Liver (tissue), 3 donors: ENCODE measurements around the gene OR1I1.

Experiments used
- EGR1 ChIP-seq, 2 donors: IDR thresholded peaks; 2 replicates each; pipeline ENCODE4 v1.6.1; 2016 to 2018; ENCODE audit warnings: antibody characterized with exemption in 2 of 2, low read depth in 2 of 2
- FOXA1 ChIP-seq: IDR thresholded peaks from 2 replicates; pipeline ENCODE4 v1.6.1; 2016; ENCODE audit warnings: antibody characterized with exemption
- GABPA ChIP-seq, 2 donors: IDR thresholded peaks in 1 of 2; conservative IDR thresholded peaks in 1 of 2; 2 replicates each; pipeline ENCODE4 v1.6.1; 2016; ENCODE audit warnings: antibody characterized with exemption in 2 of 2, mild to moderate bottlenecking in 1 of 2, moderate library complexity in 1 of 2
- JUND ChIP-seq, 2 donors: IDR thresholded peaks; 2 replicates each; pipeline ENCODE4 v1.6.1; 2016; ENCODE audit warnings: antibody characterized with exemption in 2 of 2
- RAD21 ChIP-seq, 2 donors: IDR thresholded peaks; 2 replicates each; pipeline ENCODE4 v1.6.1; 2016; ENCODE audit warnings: antibody characterized with exemption in 2 of 2, mild to moderate bottlenecking in 2 of 2
- RXRA ChIP-seq, 2 donors: IDR thresholded peaks; 2 replicates each; pipeline ENCODE4 v1.6.1; 2017 to 2018; ENCODE audit warnings: antibody characterized with exemption in 2 of 2, mild to moderate bottlenecking in 1 of 2
- TAF1 ChIP-seq: conservative IDR thresholded peaks from 2 replicates; pipeline ENCODE4 v1.6.1; 2016; ENCODE audit warnings: antibody characterized with exemption, mild to moderate bottlenecking
- YY1 ChIP-seq: IDR thresholded peaks from 2 replicates; pipeline ENCODE4 v1.6.1; 2016; ENCODE audit warnings: antibody characterized with exemption, mild to moderate bottlenecking
- TF ChIP-seq, protein P1 (sequence below): fragments of 150-350 bp; IDR thresholded peaks from 2 replicates; pipeline ENCODE4 v1.5.1; 2017; ENCODE audit warnings: improper control_type of control experiment, low read depth, low read length; ENCODE audit not compliant: missing input control
- TF ChIP-seq, protein P2 (sequence below): IDR thresholded peaks from 2 replicates; pipeline ENCODE4 v1.6.1; 2016; ENCODE audit warnings: antibody characterized with exemption
- TF ChIP-seq, protein P3 (sequence below): IDR thresholded peaks from 2 replicates; pipeline ENCODE4 v1.6.1; 2016; ENCODE audit warnings: antibody characterized with exemption, mild to moderate bottlenecking
- donor health status: healthy.
- donor health status: healthy.

DNA sequence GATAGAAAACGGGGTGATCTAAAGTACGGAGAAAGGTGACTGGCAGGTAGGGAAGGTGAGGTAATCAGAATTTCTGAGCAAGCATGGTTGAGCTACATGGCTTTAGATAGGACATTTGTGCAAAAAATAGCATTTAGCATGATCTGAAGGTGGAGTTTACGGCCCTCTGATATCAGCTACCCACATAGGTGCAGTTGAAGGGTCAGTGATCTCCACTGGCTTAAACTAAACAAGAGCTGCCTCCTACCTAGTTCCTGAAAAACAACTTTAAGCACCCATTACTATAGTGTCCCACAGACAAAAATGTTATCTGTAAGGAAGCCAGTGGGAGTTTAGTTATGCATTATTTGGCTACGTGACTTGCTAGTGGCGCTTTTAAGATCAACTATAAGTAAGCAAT, 33.9 kb upstream of the OR1I1 start:
- TF ChIP-seq, protein P1, sequence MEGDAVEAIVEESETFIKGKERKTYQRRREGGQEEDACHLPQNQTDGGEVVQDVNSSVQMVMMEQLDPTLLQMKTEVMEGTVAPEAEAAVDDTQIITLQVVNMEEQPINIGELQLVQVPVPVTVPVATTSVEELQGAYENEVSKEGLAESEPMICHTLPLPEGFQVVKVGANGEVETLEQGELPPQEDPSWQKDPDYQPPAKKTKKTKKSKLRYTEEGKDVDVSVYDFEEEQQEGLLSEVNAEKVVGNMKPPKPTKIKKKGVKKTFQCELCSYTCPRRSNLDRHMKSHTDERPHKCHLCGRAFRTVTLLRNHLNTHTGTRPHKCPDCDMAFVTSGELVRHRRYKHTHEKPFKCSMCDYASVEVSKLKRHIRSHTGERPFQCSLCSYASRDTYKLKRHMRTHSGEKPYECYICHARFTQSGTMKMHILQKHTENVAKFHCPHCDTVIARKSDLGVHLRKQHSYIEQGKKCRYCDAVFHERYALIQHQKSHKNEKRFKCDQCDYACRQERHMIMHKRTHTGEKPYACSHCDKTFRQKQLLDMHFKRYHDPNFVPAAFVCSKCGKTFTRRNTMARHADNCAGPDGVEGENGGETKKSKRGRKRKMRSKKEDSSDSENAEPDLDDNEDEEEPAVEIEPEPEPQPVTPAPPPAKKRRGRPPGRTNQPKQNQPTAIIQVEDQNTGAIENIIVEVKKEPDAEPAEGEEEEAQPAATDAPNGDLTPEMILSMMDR = no peak
- TF ChIP-seq GABPA (IDR thresholded peaks at IDR 0.05 in 1 of 2, conservative IDR thresholded peaks at IDR 0.05 in 1 of 2) (no peak), RXRA (IDR thresholded peaks at IDR 0.05) (no peak), EGR1 (IDR thresholded peaks at IDR 0.05; ENCODE audit: low read depth in 2 of 2) (no peak), RAD21 (IDR thresholded peaks at IDR 0.05) (no peak), TAF1 (no peak), JUND (IDR thresholded peaks at IDR 0.05) (no peak), FOXA1 (no peak), YY1 (no peak)
- TF ChIP-seq, protein P2, sequence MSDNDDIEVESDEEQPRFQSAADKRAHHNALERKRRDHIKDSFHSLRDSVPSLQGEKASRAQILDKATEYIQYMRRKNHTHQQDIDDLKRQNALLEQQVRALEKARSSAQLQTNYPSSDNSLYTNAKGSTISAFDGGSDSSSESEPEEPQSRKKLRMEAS = no peak
- TF ChIP-seq, protein P3, sequence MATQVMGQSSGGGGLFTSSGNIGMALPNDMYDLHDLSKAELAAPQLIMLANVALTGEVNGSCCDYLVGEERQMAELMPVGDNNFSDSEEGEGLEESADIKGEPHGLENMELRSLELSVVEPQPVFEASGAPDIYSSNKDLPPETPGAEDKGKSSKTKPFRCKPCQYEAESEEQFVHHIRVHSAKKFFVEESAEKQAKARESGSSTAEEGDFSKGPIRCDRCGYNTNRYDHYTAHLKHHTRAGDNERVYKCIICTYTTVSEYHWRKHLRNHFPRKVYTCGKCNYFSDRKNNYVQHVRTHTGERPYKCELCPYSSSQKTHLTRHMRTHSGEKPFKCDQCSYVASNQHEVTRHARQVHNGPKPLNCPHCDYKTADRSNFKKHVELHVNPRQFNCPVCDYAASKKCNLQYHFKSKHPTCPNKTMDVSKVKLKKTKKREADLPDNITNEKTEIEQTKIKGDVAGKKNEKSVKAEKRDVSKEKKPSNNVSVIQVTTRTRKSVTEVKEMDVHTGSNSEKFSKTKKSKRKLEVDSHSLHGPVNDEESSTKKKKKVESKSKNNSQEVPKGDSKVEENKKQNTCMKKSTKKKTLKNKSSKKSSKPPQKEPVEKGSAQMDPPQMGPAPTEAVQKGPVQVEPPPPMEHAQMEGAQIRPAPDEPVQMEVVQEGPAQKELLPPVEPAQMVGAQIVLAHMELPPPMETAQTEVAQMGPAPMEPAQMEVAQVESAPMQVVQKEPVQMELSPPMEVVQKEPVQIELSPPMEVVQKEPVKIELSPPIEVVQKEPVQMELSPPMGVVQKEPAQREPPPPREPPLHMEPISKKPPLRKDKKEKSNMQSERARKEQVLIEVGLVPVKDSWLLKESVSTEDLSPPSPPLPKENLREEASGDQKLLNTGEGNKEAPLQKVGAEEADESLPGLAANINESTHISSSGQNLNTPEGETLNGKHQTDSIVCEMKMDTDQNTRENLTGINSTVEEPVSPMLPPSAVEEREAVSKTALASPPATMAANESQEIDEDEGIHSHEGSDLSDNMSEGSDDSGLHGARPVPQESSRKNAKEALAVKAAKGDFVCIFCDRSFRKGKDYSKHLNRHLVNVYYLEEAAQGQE = no peak
